IPS-15b (cell line): ENCODE results near the gene CFAP210.

Source experiments
- H3K27me3 ChIP-seq: one replicate; pipeline ENCODE4 v1.6.1; 2013; ENCODE audit warnings: low read length; ENCODE audit not compliant: control insufficient read depth, insufficient read depth
- H3K36me3 ChIP-seq: one replicate; pipeline ENCODE4 v1.6.1; 2013; ENCODE audit warnings: low read length; ENCODE audit not compliant: control insufficient read depth, insufficient read depth
- H3K4me1 ChIP-seq: one replicate; pipeline ENCODE4 v1.6.1; 2013; ENCODE audit warnings: mild to moderate bottlenecking, low read length; ENCODE audit not compliant: control insufficient read depth, insufficient read depth
- H3K4me3 ChIP-seq: one replicate; pipeline ENCODE4 v1.5.1; 2013; ENCODE audit warnings: low read depth, low read length
- H3K9ac ChIP-seq: one replicate; pipeline ENCODE4 v1.6.1; 2013; ENCODE audit warnings: low read depth, mild to moderate bottlenecking, low read length
- H3K9me3 ChIP-seq: one replicate; pipeline ENCODE4 v1.6.1; 2013; ENCODE audit warnings: mild to moderate bottlenecking, low read length; ENCODE audit not compliant: control insufficient read depth, insufficient read depth

Gene CFAP210

DNA sequence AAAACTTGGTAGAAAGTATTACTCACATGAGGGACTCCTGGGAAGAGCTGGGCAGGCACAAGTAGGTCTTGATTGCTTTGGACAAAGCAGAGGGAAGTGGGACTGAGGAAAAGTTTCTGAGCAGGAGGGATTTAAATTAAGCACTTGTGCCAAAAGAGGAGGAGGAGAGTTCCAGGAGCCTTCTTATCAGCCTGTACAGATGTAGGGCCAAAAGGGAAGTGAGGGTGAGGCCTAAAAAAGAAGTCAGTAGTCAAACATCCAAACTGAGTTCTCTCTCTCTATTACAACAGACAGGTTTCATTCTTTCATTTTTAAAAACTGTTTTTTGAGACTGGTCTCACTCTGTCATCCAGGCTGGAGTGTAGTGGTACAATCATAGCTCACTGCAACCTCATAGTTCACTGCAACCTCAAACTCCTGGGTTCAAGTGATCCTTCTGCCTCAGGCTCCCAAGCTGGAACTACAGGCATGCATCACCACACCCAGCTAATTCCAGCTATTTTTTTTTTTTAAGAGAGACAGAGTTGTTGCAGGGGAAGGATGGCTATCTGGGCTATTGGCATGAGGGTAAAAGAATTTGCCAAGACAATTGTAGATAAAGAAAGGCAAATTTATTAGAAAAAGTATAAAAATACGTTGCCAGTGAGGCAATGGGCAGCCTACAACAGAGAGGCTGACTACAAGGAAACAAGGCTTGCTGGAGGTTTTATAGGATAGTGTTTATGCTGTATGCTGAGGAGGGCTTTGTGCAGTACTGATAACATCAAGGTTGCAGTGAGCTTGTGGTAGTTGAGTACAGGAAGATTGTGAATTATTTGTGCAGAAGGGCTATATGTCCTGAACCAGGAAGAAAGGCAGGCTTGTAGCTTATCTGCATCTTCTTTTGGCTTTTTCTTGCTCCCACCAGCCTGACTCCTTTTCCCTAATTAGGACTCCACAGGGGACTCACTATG is 29.0 kb downstream of the CFAP210 start:
- no peaks in the 10 kb centered on the region for H3K27me3 ChIP-seq
- H3K4me3 ChIP-seq: no peak overlapping the region
- no peaks in the 10 kb centered on the region for H3K4me1 ChIP-seq
- H3K9ac ChIP-seq: no peak overlapping the region
- H3K36me3 ChIP-seq: no peaks in the 10 kb centered on the region
- H3K9me3 ChIP-seq: no peaks in the 10 kb centered on the region

DNA sequence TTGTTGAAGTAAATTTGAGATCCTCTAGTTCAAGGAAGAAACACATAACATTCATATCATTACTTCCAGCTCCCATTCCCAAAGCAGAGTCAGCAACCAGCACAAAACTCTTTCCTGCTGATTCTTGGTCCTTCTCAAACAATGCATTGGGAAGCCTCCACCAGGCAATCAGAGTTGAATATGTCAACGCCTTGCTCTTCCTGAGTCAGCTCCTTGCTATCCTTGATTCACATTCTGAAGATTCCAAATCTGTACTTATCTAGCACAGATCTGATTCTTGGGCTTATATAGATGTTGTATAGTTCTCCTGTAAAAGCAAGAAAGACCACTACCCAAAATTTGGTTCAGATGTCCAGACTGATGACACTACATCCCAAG is 29.6 kb downstream of the CFAP210 start:
- no peak overlapping the region for H3K9ac ChIP-seq
- no peak overlapping the region for H3K4me3 ChIP-seq
- no peaks in the 10 kb centered on the region for H3K27me3 ChIP-seq
- no peaks in the 10 kb centered on the region for H3K4me1 ChIP-seq
- no peaks in the 10 kb centered on the region for H3K9me3 ChIP-seq
- H3K36me3 ChIP-seq: no peaks in the 10 kb centered on the region

- Histone ChIP-seq H3K4me1 (no peaks in the 10 kb centered on the region), H3K4me3 (no peak overlapping the region), H3K36me3 (no peaks in the 10 kb centered on the region), H3K9me3 (no peaks in the 10 kb centered on the region), H3K9ac (no peak overlapping the region), H3K27me3 (no peaks in the 10 kb centered on the region)
Measured at GRCh38 chr2:169663247-169663646, 31.0 kb downstream of the CFAP210 start.

GRCh38 chr2:169662744-169663143 is 31.5 kb downstream of the CFAP210 start:
- Histone ChIP-seq H3K4me1 (no peaks in the 10 kb centered on the region), H3K4me3 (no peak overlapping the region), H3K27me3 (no peaks in the 10 kb centered on the region), H3K9me3 (no peaks in the 10 kb centered on the region), H3K36me3 (no peaks in the 10 kb centered on the region), H3K9ac (no peak overlapping the region)

- H3K36me3 ChIP-seq: no peaks in the 10 kb centered on the region
Measured at GRCh38 chr2:169661265-169661664, 32.9 kb downstream of the CFAP210 start.

GRCh38 chr2:169659320-169659719 is 34.9 kb downstream of the CFAP210 start:
- Histone ChIP-seq H3K4me1 (no peaks in the 10 kb centered on the region), H3K36me3 (no peaks in the 10 kb centered on the region), H3K9me3 (no peaks in the 10 kb centered on the region), H3K27me3 (no peaks in the 10 kb centered on the region), H3K9ac (no peak overlapping the region), H3K4me3 (no peak overlapping the region)

More at GRCh38 chr2:169661265-169661664, 32.9 kb downstream of the CFAP210 start:
- Histone ChIP-seq H3K9ac (no peak overlapping the region), H3K4me1 (no peaks in the 10 kb centered on the region), H3K9me3 (no peaks in the 10 kb centered on the region), H3K4me3 (no peak overlapping the region), H3K27me3 (no peaks in the 10 kb centered on the region)

DNA sequence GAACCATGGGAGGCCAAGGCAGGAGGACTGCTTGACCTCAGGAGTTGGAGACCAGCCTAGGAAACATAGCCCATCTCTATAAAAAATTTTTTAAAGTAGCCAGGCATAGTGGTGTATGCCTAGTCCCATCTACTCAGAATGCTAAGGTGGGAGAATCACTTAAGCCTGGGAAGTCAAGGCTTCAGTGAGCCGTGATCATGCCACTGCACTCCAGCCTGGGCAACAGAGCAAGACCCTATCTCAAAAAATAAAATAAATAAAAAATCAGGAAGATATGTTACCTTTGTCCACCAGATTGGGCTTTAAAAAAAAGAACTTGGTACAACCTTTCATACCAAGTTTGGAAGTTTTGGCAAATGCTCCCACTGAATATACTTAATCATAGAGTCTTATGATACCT is 35.3 kb downstream of the CFAP210 start:
- Histone ChIP-seq H3K9ac (no peak overlapping the region), H3K4me3 (no peak overlapping the region), H3K27me3 (no peaks in the 10 kb centered on the region), H3K36me3 (no peaks in the 10 kb centered on the region), H3K9me3 (no peaks in the 10 kb centered on the region), H3K4me1 (no peaks in the 10 kb centered on the region)

DNA sequence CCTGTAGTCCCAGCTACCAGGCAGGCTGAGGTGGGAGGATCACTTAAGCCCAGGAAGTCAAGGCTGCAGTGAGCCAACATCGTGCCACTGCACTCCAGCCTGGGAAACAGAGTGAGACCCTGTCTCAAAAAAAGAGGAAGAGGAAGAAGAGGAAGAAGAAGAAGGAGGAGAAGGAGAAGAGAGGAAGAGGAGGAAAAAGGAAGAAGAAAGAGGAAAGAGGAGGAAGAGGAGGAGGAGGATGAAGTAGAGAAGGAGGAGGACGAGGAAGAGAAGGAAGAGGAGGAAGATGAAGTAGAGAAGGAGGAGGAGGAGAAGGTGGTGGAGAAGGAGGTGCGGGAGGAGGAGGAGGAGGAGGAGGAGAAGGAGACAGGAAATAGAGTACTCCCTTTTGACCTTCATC is 38.0 kb downstream of the CFAP210 start:
- H3K9me3 ChIP-seq: no peaks in the 10 kb centered on the region
- H3K36me3 ChIP-seq: no peaks in the 10 kb centered on the region
- H3K27me3 ChIP-seq: no peaks in the 10 kb centered on the region
- no peaks in the 10 kb centered on the region for H3K4me1 ChIP-seq
- H3K9ac ChIP-seq: no peak overlapping the region
- no peak overlapping the region for H3K4me3 ChIP-seq

GRCh38 chr2:169653636-169654035 is 40.6 kb downstream of the CFAP210 start:
- H3K27me3 ChIP-seq: no peaks in the 10 kb centered on the region
- H3K9me3 ChIP-seq: no peaks in the 10 kb centered on the region
- H3K36me3 ChIP-seq: no peaks in the 10 kb centered on the region
- H3K4me1 ChIP-seq: no peaks in the 10 kb centered on the region
- H3K9ac ChIP-seq: no peak overlapping the region
- H3K4me3 ChIP-seq: no peak overlapping the region

- no peaks in the 10 kb centered on the region for H3K4me1 ChIP-seq
- no peaks in the 10 kb centered on the region for H3K36me3 ChIP-seq
- H3K27me3 ChIP-seq: no peaks in the 10 kb centered on the region
- no peak overlapping the region for H3K9ac ChIP-seq
- no peaks in the 10 kb centered on the region for H3K9me3 ChIP-seq
- no peak overlapping the region for H3K4me3 ChIP-seq
Measured at GRCh38 chr2:169649278-169649677, 44.9 kb downstream of the CFAP210 start.

DNA sequence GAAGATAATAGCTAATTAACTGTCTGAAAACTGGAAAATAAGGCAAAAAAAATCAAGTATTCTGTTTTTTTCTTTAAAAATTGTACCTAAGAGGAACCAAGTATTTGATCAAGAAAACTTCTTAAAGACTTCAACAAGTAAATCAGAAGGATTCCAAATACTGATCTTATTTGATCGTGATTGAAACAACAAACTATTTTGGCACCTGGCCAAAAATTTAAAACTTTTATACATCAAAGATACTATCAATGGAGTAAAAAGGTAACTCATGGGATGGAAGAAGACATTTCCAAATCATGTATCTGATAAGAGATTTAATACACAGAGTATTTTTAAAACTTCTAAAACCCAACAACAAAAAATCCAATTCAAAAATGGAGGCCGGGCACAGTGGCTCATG is 46.7 kb downstream of the CFAP210 start:
- H3K27me3 ChIP-seq: no peaks in the 10 kb centered on the region
- H3K36me3 ChIP-seq: no peaks in the 10 kb centered on the region
- H3K9me3 ChIP-seq: no peaks in the 10 kb centered on the region
- H3K9ac ChIP-seq: no peak overlapping the region
- H3K4me1 ChIP-seq: no peaks in the 10 kb centered on the region
- no peak overlapping the region for H3K4me3 ChIP-seq

- no peaks in the 10 kb centered on the region for H3K27me3 ChIP-seq
- no peaks in the 10 kb centered on the region for H3K36me3 ChIP-seq
- H3K9ac ChIP-seq: no peak overlapping the region
- H3K4me3 ChIP-seq: no peak overlapping the region
- H3K4me1 ChIP-seq: no peaks in the 10 kb centered on the region
- H3K9me3 ChIP-seq: no peaks in the 10 kb centered on the region
Measured at GRCh38 chr2:169644173-169644572, 50.0 kb downstream of the CFAP210 start.
